HG02623 (cell line): ENCODE results near the gene ASIC1.

Experiments used
- ATAC-seq: cut with Tn5 transposase; IDR thresholded peaks from one replicate; pipeline ENCODE4 v1.9.1; 2021; ENCODE audit warnings: moderate library complexity; ENCODE audit not compliant: unreplicated experiment

ASIC1 gene

DNA sequence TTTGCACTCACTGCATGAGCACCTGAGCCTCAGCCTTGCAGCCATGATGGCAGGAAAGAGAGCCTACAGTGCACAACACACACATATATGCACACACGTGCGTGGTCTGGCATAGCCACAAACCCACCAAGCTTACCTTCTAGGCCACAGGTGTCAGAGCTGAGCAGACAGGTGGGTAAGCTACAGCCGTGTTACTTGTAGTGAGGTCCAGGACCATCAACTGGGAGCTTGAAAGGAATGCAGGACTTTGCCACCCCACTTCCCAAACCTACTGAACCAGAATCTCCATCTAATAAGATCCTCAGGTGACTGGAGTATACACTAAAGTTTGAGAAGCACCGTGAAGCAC lies 2.7 kb downstream of the ASIC1 start:
- no peak for ATAC-seq

DNA sequence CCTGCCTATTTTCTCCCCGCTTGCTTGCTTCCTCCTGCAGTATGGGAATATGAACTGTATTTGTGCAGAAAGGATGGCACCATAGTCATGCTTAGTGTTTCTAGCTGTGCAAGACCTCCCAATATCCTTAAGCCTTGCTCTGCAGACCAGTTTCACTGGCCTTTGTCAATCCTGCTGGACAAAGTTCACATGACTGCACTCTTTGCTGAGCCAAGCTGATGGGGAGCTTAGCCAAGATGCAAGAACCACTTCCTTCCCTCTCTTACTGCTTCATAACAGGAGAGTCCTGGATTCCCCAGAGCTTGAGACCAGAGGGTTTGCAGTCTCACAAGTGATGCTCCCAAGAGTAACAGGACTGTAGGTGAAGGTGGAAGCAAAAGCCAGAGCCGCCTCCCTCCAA lies 3.8 kb downstream of the ASIC1 start:
- ATAC-seq: no peak

DNA sequence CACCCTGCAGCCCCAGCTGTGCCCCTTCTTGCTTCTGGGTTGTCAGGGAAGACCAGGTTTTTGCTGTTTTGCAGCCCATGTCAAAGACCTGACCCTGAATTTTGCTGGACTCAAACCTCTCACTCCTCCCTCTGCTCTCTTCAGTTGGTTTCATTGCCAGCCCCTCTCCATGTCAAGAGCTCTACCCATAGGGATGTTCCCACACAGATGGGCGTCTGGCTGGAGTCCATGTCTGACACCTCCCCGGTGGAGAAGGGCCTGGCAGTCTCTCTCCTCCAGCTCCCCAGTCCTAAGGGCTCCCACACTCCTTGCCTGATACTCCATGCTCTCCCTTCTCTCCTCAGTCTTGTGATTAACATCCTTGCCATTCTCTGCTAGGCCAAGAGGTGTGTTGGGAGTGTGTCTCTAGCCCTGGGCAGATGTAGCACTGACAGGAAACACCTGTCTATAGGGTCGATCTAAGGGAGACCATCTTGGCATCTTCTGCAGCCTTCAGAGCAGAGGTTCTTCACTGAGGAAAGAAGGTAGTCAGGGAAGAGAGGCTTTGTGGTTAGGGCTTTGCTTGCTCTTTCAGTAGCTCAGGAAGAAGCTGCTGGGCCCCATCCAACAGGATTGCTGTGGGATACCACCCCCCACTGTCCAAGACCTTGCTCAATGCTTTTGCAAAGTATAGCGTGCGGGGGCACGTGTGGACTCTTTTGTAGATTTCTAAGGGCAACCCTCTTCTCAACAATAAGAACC lies 4.7 kb downstream of the ASIC1 start:
- no peak for ATAC-seq

DNA sequence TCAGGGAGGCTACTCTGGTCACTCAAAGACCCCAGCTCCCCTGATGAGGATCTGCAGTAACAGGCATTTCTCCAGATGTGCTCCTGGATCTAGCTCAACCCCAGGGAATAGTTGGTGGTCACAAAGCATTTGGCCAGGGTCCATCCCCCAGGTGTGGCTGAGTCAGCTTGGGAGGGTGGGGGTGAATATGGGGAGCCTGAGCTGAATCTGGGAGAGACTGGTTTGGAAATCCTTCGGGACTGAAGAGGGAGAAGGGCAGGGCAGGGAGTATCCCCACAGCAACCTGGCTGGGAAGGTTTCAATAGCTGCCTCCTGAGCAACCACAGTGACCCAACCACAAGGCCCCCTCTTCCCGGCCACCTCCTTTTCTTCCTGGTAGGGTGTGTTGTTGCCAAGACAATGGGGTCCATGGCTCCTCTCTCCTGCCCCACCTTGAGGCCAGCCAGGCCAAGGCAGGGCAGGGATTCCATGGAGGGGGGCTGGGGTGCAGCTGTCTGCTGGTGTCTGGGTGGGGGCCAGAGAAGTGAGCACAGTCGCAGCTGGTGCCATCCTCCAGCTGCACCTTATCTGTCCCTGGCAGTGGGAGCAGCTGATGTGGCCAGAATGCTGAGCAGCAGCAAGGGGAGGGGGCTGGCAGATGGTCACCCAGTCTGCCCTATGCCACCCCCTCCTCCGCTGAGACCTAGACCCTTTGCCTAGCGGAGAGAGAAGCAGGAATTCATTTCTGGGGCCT lies 5.5 kb downstream of the ASIC1 start:
- no peak for ATAC-seq

DNA sequence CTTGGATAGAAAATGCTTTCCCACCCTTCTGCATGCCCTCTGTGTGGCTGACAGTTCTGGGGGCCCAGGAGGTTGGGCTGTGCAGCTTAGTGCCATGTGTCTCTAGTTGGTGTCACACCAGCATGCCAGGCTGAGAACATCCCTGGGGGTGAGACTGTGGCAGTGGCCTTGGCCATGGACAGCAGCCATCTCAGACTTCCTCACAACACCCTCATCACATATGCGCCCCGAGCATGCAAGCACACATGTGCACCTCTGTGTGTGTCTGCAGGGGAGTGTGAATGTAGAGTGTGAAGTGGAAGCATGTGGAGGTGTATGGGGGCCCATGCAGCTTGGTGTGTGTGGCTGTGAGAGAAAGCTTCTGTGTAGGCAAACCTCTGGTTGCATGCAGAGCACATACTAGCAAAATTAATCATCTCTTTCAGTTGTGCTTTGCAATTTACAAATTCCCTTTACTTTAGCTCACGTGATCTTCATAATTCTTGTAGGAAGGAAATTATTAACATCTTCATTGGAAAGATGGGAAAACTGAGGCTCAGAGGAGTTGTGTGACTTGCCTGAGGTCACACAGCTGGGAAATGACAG lies 8.4 kb downstream of the ASIC1 start:
- ATAC-seq: no peak

DNA sequence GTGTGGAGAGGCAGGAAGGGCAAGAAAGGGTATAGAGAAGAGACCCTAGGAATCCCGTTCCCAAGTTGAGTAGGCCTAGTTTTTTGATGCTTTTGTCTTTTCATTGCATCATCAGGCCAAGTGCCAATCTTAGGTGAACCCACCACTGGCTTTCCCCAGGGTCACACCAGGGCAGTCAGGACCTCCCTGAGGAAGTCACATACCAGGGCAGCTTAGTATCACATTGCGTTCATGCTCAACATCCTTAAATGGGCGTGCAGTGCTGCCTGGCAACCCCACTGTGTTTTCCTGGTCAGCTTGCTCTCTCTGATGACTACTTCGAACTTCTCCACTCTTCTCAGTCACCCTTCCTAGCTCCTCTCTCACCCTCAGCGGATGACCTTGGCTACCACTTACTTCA lies 9.0 kb downstream of the ASIC1 start:
- no peak for ATAC-seq

DNA sequence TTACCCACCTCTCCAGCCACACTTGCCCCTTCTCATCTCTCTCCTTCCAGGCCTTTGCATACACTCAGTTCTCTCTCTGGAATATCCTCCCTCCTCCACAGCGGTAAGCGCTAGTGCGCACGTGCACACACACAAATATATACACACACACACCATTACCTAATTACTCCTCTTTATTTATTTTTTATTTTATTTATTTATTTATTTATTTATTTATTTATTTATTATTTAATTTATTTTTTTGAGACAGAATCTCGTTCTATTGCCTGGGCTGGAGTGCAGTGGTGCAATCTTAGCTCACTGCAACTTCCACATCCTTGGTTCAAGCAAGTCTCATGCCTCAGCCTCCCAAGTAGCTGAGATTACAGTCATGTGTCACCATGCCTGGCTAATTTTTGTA lies 11.7 kb downstream of the ASIC1 start:
- no peak for ATAC-seq

DNA sequence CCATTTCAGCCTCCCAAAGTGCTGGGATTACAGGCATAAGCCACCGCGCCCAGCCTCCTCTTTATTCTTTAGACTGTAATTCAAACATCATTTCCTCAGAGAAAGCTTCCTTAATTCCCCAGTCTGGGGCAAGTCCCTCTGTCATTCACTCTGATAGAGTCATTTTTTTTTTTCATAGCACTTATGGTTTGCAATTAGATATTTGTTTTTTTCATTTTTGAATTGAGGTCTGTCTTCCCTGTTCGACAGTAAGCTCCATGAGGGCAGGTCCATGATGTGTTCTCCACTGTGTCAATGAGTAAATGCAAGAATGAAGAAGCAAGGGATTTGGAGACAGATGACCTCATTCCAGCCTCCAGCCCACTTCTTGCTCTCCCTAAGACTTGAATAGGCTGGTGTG lies 12.1 kb downstream of the ASIC1 start:
- no peak for ATAC-seq

DNA sequence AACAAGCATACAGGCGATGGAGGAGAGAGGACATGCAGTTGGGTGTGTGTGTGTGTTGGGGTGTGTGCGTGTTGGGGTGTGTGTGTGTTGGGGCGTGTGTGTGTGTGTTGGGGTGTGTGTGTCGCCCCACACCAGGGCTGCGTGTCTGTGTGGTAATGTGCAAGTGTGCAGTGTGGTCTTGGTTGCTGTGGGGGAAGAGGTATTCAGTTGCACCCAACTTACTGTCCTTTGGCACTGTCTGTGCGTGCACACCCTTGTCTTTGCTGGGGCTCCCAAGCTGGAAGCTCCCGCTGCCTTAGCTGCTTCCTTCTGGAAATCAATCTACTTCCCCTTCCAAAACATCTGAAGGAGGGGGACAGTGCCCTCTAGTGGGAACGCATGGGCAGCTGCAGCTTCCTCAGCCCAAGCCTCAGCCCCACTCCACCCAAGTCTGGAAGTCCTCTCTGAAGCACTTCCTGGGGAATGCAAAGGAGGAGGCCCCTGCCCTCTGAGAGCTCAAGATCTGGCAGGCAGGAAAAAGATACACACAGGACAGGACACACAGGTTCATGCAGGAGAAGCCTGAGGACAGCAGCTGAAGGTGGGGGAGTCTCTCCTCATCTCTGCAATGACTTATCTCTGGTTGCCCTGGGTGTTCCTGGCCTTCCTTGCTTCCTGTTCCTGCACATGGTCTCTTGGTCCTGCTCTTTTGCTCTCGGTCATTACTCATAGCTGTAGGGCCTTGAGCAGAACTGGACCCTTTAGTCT lies 13.1 kb downstream of the ASIC1 start:
- no peak for ATAC-seq

DNA sequence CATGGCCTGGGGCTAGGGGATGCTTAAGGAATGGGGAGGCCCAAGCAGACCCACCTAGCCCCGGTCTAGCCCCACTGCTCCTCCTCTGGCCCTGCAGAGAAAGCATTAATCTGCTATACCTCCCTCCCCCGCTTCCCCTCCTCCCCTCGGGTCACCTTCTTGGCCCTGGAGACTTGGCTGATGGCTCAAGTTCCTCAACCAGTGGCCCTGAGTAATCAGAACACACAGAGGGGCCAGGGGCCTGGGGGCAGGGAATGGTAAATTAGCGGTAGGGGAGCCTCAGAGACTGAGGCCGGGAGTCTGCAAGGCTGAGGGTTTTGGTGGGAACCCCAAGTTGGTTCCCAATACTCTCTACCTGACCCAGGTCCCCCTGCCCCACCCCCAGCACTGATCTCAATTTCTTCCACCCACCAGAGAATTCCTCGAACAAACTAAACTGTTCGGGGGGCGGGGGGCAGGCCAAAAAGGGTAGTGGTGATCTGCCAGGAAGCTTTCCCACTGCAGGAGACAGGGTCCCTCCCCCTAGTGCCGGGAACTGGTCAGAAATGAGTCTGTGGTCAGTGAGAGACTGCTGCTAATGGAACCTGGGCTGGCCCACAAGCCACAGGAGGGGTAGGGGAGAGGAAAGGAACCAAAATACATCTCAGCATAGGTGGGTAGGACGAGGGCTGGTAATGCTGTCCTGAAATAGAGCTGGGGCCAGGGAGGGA lies 15.0 kb downstream of the ASIC1 start:
- no peak for ATAC-seq

DNA sequence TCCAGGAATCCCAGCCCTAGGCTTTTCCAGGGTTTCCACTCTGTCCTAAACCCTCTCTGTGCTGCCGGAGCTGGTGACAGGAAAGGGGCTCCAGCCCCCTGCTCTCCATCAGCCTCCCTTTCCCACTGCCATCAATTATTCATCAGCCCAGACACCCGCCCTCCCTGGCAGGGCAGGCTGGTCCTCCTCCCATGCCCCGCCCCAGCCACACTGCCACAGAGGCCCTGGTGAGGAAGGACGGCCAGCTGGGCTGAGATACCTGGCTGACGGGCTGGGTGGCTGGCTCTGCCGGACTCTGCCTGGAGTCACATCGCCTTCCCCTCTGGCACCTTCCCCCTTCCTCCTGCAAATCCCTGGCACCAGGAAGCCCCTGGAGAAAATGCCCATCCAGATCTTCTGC lies 15.8 kb downstream of the ASIC1 start:
- ATAC-seq: no peak

DNA sequence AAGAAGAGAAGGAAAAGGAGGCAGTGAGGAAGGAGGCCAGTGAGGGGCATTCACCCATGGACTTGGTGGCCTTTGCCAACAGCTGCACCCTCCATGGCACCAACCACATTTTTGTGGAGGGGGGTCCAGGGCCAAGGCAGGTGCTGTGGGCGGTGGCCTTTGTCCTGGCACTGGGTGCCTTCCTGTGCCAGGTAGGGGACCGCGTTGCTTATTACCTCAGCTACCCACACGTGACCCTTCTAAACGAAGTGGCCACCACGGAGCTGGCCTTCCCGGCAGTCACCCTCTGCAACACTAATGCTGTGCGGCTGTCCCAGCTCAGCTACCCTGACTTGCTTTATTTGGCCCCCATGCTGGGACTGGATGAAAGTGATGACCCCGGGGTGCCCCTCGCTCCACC lies 16.3 kb downstream of the ASIC1 start:
- ATAC-seq: no peak

DNA sequence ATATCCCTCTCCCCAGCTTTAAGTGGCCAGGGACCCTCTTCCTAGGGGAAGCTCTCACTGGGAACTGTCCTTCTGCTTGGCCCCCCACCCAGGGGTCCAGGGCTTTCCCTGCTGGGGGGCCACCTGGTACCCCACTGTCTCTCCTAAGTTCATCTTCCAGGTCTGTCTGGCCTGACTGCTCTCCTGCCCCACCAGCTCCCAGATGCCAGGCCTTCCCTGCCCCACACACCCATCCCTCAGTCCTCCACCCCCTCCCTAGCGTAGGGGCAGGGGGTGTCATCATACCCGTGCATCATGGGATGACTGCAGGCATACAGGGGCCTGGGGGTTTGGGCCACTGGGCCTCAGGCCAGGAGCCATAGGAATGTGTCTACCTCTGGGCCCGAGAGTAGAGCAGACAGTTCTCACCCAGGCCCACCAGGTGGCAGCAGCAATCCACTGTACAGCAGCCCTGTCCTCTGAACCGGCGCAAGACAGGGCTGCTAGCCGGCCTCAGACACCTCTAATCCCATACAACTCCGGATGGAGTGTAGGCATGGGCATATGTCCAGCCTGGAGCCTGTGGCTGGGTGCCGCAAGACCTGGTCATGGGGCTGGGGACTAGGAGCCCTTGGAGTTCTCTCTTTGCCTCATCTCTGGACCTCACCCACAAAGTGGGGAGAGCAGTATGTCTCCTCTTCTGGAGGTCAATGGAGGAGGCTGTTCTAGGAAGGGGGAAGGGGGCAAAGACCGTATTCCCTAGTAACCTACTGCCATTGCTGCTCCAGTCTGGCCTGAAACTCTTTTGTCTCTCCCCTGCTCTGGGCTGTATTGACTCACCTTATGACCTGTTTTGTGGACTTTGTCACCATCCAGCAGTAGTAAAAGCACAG lies 17.8 kb downstream of the ASIC1 start:
- ATAC-seq: peak; percentile 79

DNA sequence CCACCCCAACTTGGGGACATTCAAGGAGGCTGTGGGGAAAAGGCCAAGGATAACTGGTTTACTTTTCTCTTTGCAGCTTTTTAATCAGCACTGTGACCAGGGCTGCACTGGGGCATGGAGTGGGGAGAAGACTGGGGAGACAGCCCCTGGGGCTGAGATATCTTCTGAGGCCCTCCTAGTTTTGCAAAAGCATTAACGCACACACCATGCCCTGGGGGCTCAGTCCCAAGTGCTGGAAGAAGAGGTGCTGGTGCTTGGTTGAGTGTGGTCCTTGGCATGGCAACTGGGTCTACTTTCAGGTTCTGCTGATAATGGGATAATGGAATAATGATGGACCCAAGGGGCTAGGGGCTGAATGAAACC lies 18.4 kb downstream of the ASIC1 start:
- no peak for ATAC-seq

DNA sequence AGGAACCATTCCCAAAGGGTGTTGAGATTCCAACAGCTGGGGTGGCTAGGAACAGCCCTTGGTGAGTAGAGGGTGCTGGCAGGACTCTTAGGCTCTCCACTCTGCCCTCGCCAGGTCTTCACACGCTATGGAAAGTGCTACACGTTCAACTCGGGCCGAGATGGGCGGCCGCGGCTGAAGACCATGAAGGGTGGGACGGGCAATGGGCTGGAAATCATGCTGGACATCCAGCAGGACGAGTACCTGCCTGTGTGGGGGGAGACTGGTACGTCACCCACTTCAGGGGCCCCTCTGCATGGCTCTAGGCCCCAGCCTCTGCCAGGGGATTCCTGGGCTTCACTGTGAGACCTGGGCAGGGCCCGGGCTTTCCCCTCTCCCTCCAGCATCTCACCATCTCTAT lies 19.7 kb downstream of the ASIC1 start:
- no peak for ATAC-seq

DNA sequence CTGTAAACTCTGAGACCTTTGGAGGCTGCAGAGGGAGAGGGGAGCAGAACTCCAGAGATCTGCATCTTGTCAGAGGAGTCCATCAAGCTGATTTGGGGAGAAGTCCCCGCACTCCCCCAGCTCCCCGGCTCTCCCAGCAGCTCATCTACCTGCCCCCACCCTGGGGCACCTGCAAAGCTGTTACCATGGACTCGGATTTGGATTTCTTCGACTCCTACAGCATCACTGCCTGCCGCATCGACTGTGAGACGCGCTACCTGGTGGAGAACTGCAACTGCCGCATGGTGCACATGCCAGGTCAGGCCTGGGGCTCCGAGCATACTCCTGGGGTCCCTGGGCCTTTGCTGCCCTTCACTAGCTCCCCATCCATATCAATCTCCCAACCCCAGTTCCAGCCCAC lies 20.9 kb downstream of the ASIC1 start:
- ATAC-seq: no peak

DNA sequence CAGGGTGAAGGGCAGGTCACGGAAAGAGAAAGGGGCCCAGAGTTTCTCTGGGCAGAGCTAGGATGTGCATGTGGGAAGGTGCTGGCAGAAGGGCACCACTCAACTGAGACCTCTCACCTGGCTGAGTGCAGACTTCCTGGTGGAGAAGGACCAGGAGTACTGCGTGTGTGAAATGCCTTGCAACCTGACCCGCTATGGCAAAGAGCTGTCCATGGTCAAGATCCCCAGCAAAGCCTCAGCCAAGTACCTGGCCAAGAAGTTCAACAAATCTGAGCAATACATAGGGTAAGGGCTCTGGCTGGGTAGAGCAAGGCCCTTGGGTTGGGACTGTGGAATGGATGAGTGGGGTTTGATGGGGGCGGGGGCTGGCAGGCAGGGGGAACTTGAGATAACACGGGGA lies 22.4 kb downstream of the ASIC1 start:
- no peak for ATAC-seq

DNA sequence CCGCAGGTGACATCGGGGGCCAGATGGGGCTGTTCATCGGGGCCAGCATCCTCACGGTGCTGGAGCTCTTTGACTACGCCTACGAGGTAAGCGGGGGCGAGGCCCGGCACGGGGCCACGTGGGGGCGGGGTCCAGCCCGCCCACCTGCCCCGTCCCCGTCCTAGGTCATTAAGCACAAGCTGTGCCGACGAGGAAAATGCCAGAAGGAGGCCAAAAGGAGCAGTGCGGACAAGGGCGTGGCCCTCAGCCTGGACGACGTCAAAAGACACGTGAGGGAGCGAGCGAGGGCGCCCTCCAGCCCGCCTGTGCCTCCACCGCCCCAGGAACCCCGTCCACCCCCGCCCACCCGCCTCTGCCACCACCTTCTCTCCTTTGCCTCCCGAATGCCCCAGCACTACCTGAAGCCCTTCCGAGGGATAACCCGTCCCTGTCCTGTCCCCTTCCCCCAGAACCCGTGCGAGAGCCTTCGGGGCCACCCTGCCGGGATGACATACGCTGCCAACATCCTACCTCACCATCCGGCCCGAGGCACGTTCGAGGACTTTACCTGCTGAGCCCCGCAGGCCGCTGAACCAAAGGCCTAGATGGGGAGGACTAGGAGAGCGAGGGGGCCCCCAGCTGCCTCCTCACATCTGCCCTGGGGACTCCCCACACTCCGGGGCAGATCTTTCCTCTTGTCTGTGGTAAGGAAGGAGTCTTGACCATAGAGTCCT lies 23.9 kb downstream of the ASIC1 start:
- ATAC-seq: no peak

DNA sequence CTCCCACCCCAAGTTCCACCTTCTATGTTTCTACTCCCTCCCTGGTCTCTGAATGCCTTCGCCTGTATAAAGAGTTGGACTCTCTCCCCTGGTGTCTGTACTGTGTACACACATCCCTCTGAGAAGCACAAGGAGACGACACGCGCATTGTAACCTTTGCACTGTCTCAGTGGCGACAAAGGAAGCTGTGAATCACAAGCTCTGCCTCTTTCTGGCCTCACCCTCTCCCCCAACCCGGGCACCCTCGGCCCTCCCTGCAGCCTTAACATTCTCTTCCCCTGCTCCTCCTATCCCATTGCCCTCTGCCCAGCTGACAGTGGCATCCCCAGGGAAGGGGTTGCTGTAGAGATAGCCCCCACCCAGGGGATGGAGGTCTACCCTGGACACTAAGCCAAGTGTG lies 25.2 kb downstream of the ASIC1 start:
- ATAC-seq: no peak

DNA sequence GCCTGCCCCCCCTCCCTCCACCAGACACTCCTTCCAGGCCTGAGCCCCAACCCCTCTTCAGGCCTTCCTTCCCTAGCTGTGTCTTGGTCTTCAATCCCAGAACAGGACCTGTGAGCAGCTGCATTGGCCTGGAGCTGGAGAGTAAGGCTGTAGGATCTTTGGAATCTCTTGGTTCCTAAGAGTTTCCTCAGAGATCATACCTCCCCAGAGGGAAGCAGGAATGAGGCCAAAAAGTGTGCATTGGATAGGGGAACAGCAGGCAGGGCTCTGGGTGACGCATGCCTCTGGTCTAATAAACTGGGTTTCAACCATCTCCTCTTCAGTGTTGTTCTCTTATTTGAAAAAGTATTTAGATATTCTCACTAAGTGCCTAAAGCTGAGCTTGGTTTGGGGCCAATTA lies 25.9 kb downstream of the ASIC1 start:
- no peak for ATAC-seq
